ENCODE measurements around the gene MICAL2.

GRCh38 chr11:12160231-12160630, 49.8 kb downstream of the MICAL2 start:
- no peak for TF ChIP-seq CTCF (conservative IDR thresholded peaks at IDR 0.05; ENCODE audit: low read length)
- no peak for TF ChIP-seq EZH2phosphoT487 (IDR thresholded peaks at IDR 0.05; ENCODE audit: borderline replicate concordance, low read depth, low read length)

All from OCI-LY7 (cell line).